ACC112 (cell line): ENCODE results near the gene MFNG.
"Not testable (repeated sequence)": the region's sequence is repeated elsewhere in the genome, so short reads cannot be mapped to it uniquely, and the experiment has no call there.

ENCODE experiments used
- H2AFZ ChIP-seq: fragments of 200-600 bp; sonication (generic); one replicate; pipeline ENCODE4 v1.6.0; 2017; ENCODE audit warnings: antibody characterized with exemption, low read length; ENCODE audit not compliant: unreplicated experiment
- H3K27ac ChIP-seq: fragments of 200-600 bp; sonication (generic); 2 replicates; pipeline ENCODE4 v1.5.1; 2014; ENCODE audit warnings: low read depth, mild to moderate bottlenecking, antibody characterized with exemption, low read length, moderate library complexity
- H3K27me3 ChIP-seq: fragments of 200-600 bp; sonication (generic); 2 replicates; pipeline ENCODE4 v1.6.1; 2014; ENCODE audit warnings: mild to moderate bottlenecking, antibody characterized with exemption, low read length, moderate library complexity, mixed read lengths; ENCODE audit not compliant: insufficient read depth
- H3K36me3 ChIP-seq: fragments of 200-600 bp; sonication (generic); 2 replicates; pipeline ENCODE4 v1.6.1; 2016; ENCODE audit warnings: mild to moderate bottlenecking, antibody characterized with exemption, low read length, moderate library complexity, mixed read lengths; ENCODE audit not compliant: insufficient read depth
- H3K4me1 ChIP-seq: fragments of 200-600 bp; sonication (generic); one replicate; pipeline ENCODE4 v1.6.1; 2016; ENCODE audit warnings: low read length, mixed read lengths; ENCODE audit not compliant: insufficient read depth, unreplicated experiment, control insufficient read depth
- H3K4me3 ChIP-seq: fragments of 200-600 bp; sonication (generic); 2 replicates; pipeline ENCODE4 v1.5.1; 2014; ENCODE audit warnings: mild to moderate bottlenecking, low read depth, low read length
- H3K79me2 ChIP-seq: fragments of 200-600 bp; sonication (generic); one replicate; pipeline ENCODE4 v1.6.0; 2016; ENCODE audit warnings: low read length; ENCODE audit not compliant: control insufficient read depth, unreplicated experiment, insufficient read depth

Gene MFNG

DNA sequence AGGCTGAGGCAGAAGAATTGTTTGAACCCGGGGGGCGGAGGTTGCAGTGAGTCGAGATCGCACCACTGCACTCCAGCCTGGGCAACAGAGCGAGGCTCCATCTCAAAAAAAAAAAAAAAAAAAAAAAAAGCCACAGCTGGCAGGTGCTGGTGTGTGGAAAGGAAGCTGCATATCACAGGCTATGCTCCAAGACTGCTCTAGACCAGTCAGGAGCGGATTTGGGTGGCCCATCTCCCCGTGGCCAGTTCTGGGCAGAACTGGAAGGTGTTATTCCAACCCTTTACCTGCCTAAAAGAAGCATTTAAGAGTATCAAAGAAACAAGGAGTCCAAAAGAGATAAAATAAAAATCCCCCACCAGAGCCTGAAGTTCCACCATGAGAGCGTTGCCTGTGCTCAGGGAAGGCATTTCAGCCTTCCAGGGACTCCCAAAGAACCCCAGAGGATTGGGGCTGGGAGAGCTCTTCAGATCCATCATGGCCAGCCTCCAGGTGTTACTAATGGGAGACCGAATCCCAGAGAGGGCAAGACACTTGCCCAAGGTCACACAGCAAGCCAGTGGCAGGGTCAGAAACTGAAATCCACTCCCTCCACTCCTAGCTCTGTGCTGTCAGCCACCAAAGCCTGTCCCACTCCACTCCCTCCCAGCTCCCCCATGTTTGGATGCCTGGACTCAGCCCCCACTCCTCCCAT, 14.3 kb downstream of the MFNG start:
- H3K27me3 ChIP-seq: no peaks in the 10 kb centered on the region
- H3K4me1 ChIP-seq: peaks cover 3% of the 10 kb centered on the region
- no peak overlapping the region for H3K4me3 ChIP-seq
- no peaks in the 10 kb centered on the region for H3K36me3 ChIP-seq
- no peak overlapping the region for H3K27ac ChIP-seq
- no peak overlapping the region for H2AFZ ChIP-seq
- H3K79me2 ChIP-seq: no peaks in the 10 kb centered on the region

DNA sequence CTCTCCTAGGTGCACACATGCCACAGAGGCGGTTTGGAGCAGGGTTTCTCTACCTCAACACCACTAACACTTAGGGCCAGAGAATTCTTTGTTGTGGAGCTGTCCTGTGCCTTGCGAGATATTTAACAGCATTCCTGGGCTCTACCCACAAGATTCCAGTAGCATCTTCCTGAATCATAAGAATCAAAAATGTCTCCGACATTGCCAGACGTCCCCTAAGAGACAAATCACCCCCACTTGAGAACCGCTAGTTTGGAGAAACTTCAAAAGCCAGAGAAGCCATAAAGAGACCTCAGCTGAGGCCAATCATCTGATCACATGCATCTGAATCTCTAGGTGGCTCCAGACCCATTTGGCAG, 16.1 kb downstream of the MFNG start:
- no peaks in the 10 kb centered on the region for H3K27me3 ChIP-seq
- H3K4me3 ChIP-seq: no peak overlapping the region
- H3K79me2 ChIP-seq: no peaks in the 10 kb centered on the region
- H2AFZ ChIP-seq: no peak overlapping the region
- peaks cover 3% of the 10 kb centered on the region for H3K4me1 ChIP-seq
- H3K36me3 ChIP-seq: no peaks in the 10 kb centered on the region
- H3K27ac ChIP-seq: no peak overlapping the region

DNA sequence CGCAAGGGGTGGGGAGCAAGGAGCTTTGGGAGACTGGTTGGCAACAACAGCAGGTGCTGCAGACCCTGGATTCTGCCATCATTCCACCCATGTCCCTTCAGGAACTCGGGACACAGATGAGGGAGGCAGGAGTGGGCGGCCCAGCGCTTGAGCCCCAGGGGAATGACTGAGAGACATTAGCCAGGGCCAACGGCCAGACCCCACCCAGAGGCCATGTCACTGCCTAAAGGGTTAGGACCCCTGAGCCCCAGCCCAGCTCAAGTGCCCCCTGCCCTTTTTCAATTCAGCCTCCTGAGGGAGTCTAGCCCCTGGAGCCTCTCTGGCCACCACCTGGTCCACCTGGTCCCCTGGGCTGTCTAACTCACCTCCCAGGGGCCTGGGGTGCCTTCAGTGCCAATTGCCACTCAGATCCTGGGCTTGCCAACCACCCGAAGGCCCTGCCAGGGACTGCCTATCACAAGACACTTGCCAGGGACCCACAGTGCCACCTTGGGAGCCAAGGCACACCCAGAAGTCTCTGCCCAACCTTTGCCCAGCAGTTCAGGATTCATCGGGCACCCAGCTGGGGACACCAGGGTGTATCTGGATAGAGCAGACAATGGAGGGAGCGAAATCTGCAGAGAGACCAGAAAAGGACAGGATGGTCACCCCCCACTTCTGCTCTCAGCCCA, 16.6 kb downstream of the MFNG start:
- Histone ChIP-seq H3K27ac (no peak overlapping the region), H3K4me3 (no peak overlapping the region), H2AFZ (no peak overlapping the region), H3K36me3 (no peaks in the 10 kb centered on the region), H3K79me2 (no peaks in the 10 kb centered on the region), H3K27me3 (no peaks in the 10 kb centered on the region), H3K4me1 (no peaks in the 10 kb centered on the region)

- H3K27me3 ChIP-seq, H3K4me1 ChIP-seq, H3K27ac ChIP-seq, H3K36me3 ChIP-seq, H2AFZ ChIP-seq, H3K4me3 ChIP-seq, H3K79me2 ChIP-seq: not testable (repeated sequence)
Observed at GRCh38 chr22:37468201-37468695, 17.9 kb downstream of the MFNG start.

DNA sequence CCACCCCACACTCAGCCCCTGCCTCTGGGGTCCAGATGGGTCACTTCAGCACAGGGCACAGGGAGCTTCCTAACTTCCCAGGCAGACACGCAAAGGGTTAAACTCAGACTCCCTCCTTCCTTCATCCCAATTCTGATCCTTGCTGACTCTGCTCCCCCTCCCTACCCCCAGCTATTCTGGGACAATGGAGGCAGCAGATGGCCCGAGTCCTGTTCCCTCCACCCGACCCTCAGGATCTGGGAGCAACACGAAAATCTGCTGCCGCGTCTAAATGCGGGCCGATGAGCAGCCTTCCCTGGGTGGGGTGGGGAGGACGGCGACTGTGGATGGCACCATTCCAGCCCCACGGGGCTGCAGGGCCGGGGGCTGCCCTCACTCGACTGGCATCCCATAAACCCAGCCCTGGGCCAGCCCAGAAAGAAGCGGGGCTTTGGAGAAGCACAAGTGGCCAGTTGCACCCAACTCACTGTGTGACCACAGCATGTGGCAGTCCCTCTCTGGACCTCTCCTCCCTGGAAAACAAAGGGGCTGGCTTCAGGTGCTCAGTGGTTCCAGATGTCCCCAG, 18.7 kb downstream of the MFNG start:
- H3K4me1 ChIP-seq: peaks cover 3% of the 10 kb centered on the region
- no peaks in the 10 kb centered on the region for H3K36me3 ChIP-seq
- no peak overlapping the region for H3K4me3 ChIP-seq
- no peak overlapping the region for H2AFZ ChIP-seq
- H3K27ac ChIP-seq: no peak overlapping the region
- H3K79me2 ChIP-seq: no peaks in the 10 kb centered on the region
- H3K27me3 ChIP-seq: no peaks in the 10 kb centered on the region

- Histone ChIP-seq H2AFZ (no peak overlapping the region), H3K4me3 (no peak overlapping the region), H3K27ac (no peak overlapping the region), H3K79me2 (no peaks in the 10 kb centered on the region), H3K36me3 (no peaks in the 10 kb centered on the region), H3K27me3 (no peaks in the 10 kb centered on the region; the same call in 1 of the 2 replicates), H3K4me1 (peaks cover 3% of the 10 kb centered on the region)
Observed at GRCh38 chr22:37464181-37464580, 22.0 kb downstream of the MFNG start.

GRCh38 chr22:37462983-37463382, 23.2 kb downstream of the MFNG start:
- Histone ChIP-seq H2AFZ (no peak overlapping the region), H3K79me2 (no peaks in the 10 kb centered on the region), H3K27ac (no peak overlapping the region), H3K4me1 (peaks cover 3% of the 10 kb centered on the region), H3K36me3 (no peaks in the 10 kb centered on the region), H3K27me3 (no peaks in the 10 kb centered on the region; the same call in 1 of the 2 replicates), H3K4me3 (no peak overlapping the region)

GRCh38 chr22:37462436-37462835, 23.7 kb downstream of the MFNG start:
- Histone ChIP-seq H3K4me1 (peaks cover 3% of the 10 kb centered on the region), H3K36me3 (no peaks in the 10 kb centered on the region), H3K79me2 (no peaks in the 10 kb centered on the region), H3K27me3 (no peaks in the 10 kb centered on the region; the same call in 1 of the 2 replicates), H2AFZ (no peak overlapping the region), H3K27ac (no peak overlapping the region), H3K4me3 (no peak overlapping the region)

- H3K4me3 ChIP-seq: no peak overlapping the region
- no peak overlapping the region for H2AFZ ChIP-seq
- H3K27ac ChIP-seq: no peak overlapping the region
- no peaks in the 10 kb centered on the region; the same call in 1 of the 2 replicates for H3K27me3 ChIP-seq
- no peaks in the 10 kb centered on the region for H3K79me2 ChIP-seq
- peaks cover 3% of the 10 kb centered on the region for H3K4me1 ChIP-seq
- H3K36me3 ChIP-seq: no peaks in the 10 kb centered on the region
Observed at GRCh38 chr22:37461961-37462360, 24.2 kb downstream of the MFNG start.

- no peak overlapping the region for H2AFZ ChIP-seq
- no peak overlapping the region for H3K4me3 ChIP-seq
- no peaks in the 10 kb centered on the region; the same call in 1 of the 2 replicates for H3K27me3 ChIP-seq
- H3K79me2 ChIP-seq: no peaks in the 10 kb centered on the region
- H3K4me1 ChIP-seq: peaks cover 14% of the 10 kb centered on the region
- no peak overlapping the region for H3K27ac ChIP-seq
- H3K36me3 ChIP-seq: no peaks in the 10 kb centered on the region
Observed at GRCh38 chr22:37460684-37461083, 25.5 kb downstream of the MFNG start.

GRCh38 chr22:37459206-37459605, 27.0 kb downstream of the MFNG start:
- H3K4me1 ChIP-seq: peaks cover 25% of the 10 kb centered on the region

More at GRCh38 chr22:37459206-37459605, 27.0 kb downstream of the MFNG start:
- no peaks in the 10 kb centered on the region for H3K36me3 ChIP-seq
- no peaks in the 10 kb centered on the region; the same call in 1 of the 2 replicates for H3K27me3 ChIP-seq
- H3K4me3 ChIP-seq: no peak overlapping the region
- H3K79me2 ChIP-seq: no peaks in the 10 kb centered on the region
- no peak overlapping the region for H2AFZ ChIP-seq
- no peak overlapping the region for H3K27ac ChIP-seq
